Left lung (tissue), 10 donors: ENCODE data around the gene WFDC5. TPM values are rescaled to one million over a fixed set of nuclear protein-coding genes. Genes with fewer than 3 reads are reported as not detected.

Experiments used
- ATAC-seq: fragments of 200-7000 bp; cut with Tn5 transposase; one replicate; pipeline ENCODE4 v1.9.1; 2020; ENCODE audit warnings: moderate library complexity
- DNase-seq, 4 donors: peaks; one replicate each; pipeline ENCODE4 v3.0.0-alpha.2; 2013 to 2020
- H3K27ac ChIP-seq, 2 donors: fragments of 200-600 bp; sonication (generic) in 1 of 2; one replicate each; pipeline versions ENCODE4 v1.5.0 to v1.8.0; 2020 to 2021
- H3K27me3 ChIP-seq, 2 donors: fragments of 200-600 bp; sonication (generic) in 1 of 2; one replicate each; pipeline versions ENCODE4 v1.5.0 to v1.8.0; 2020 to 2021
- H3K36me3 ChIP-seq, 2 donors: fragments of 200-600 bp; sonication (generic) in 1 of 2; one replicate each; pipeline versions ENCODE4 v1.5.0 to v1.8.0; 2020 to 2021
- H3K4me1 ChIP-seq, 2 donors: fragments of 200-600 bp; one replicate each; pipeline ENCODE4 v1.8.0; 2021
- H3K4me3 ChIP-seq, 2 donors: fragments of 200-600 bp; sonication (generic) in 1 of 2; one replicate each; pipeline versions ENCODE4 v1.5.0 to v1.8.0; 2020 to 2021; ENCODE audit warnings: mild to moderate bottlenecking in 1 of 2
- H3K9me3 ChIP-seq, 2 donors: fragments of 200-600 bp; sonication (generic) in 1 of 2; one replicate each; pipeline versions ENCODE4 v1.5.0 to v1.8.0; 2020 to 2021
- CTCF ChIP-seq, 2 donors: fragments of 200-600 bp; sonication (generic) in 1 of 2; IDR thresholded peaks; one replicate each; pipeline versions ENCODE4 v1.5.0 to v1.8.0; 2021; ENCODE audit warnings: antibody characterized with exemption in 2 of 2
- intact Hi-C, 2 donors: fragments of 100-400 bp; cut with DNase I; formaldehyde crosslinking; loops; one replicate each; pipeline versions ENCODE4 v1.11.2 to v1.14.2; 2022
- polyA plus RNA-seq, 6 donors: library from polyadenylated mRNA; unstranded; fragments of 120-200 nt; gene quantifications; one replicate each; pipeline ENCODE4 v1.2.1, GENCODE V29; 2013; ENCODE audit not compliant: insufficient read length in 6 of 6
- total RNA-seq, 2 donors: library from RNA; stranded (reverse); fragmentation: NEBNext Ultra II Directional; extraction: Animal tissue kit (Norgen Biotek cat#: 25700); gene quantifications; one replicate each; pipeline ENCODE4 v1.2.1, GENCODE V29; 2021
- donor health status: DM: no; HTN: yes; CAD: no.
- donor health status: DM: no; HTN: no; CAD: no.

The WFDC5 gene
- total and polyA plus RNA-seq, 8 donors = 0.32 to 0.37 TPM; not detected in 6

DNA sequence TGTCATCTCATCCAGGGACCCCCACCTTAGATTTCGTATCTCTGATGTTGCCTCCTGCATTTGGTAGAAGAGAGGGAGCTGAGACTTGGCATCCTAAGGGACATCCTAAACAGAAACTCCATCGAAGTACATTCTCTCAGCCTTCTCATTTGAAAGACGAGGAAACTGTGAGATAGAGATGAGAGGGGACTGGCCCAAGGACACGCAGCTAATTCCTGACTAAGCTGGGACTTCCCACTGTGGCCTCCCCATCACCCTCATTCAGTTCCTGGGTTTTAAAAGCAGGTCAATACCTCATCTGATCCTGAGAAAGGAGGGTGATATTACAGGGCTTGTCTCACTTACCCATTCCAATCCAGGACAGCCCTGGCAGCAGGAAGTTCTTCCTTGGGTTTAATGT lies 855 bp upstream of the WFDC5 start:
- H3K27ac ChIP-seq = no peak overlapping the region
- no peak overlapping the region for H3K4me3 ChIP-seq
- no peaks in the 10 kb centered on the region for H3K9me3 ChIP-seq
- ATAC-seq (no peak), DNase-seq (no peak)
- intact Hi-C loops = no loop called here
- no peaks in the 10 kb centered on the region for H3K4me1 ChIP-seq
- peaks cover 0 to 39% of the 10 kb centered on the region in 2 donors for H3K27me3 ChIP-seq
- no peak for TF ChIP-seq CTCF (IDR thresholded peaks at IDR 0.05)
- no peaks in the 10 kb centered on the region for H3K36me3 ChIP-seq

GRCh38 chr20:45115386-45115774 lies 406 bp upstream of the WFDC5 start:
- no peaks in the 10 kb centered on the region for H3K9me3 ChIP-seq

GRCh38 chr20:45113865-45114264 lies 1.1 kb downstream of the WFDC5 start:
- ATAC-seq (no peak), DNase-seq (no peak)
- H3K27ac ChIP-seq = no peak overlapping the region
- no peaks in the 10 kb centered on the region for H3K36me3 ChIP-seq
- no peaks in the 10 kb centered on the region for H3K9me3 ChIP-seq
- TF ChIP-seq CTCF (IDR thresholded peaks at IDR 0.05) = no peak
- no peaks in the 10 kb centered on the region for H3K4me1 ChIP-seq
- peaks cover 0 to 34% of the 10 kb centered on the region in 2 donors for H3K27me3 ChIP-seq
- H3K4me3 ChIP-seq = no peak overlapping the region
- intact Hi-C loops = no loop called here

More at GRCh38 chr20:45115386-45115774, 406 bp upstream of the WFDC5 start:
- Histone ChIP-seq H3K27me3 (peaks cover 0 to 39% of the 10 kb centered on the region in 2 donors), H3K4me3 (no peak overlapping the region), H3K27ac (no peak overlapping the region), H3K36me3 (no peaks in the 10 kb centered on the region), H3K4me1 (no peaks in the 10 kb centered on the region)
- DNase-seq = no peak
- intact Hi-C loops = no loop called here
- no peak for ATAC-seq
- no peak for TF ChIP-seq CTCF (IDR thresholded peaks at IDR 0.05)

- H3K36me3 ChIP-seq = no peaks in the 10 kb centered on the region
- H3K27ac ChIP-seq = no peak overlapping the region
- H3K4me1 ChIP-seq = no peaks in the 10 kb centered on the region
- peaks cover 0 to 34% of the 10 kb centered on the region in 2 donors for H3K27me3 ChIP-seq
- DNase-seq (no peak), ATAC-seq (no peak)
- H3K4me3 ChIP-seq = no peak overlapping the region
- TF ChIP-seq CTCF (IDR thresholded peaks at IDR 0.05) = no peak
- H3K9me3 ChIP-seq = no peaks in the 10 kb centered on the region
- intact Hi-C loops = no loop called here
Measured at GRCh38 chr20:45112754-45113153, 2.2 kb downstream of the WFDC5 start.

GRCh38 chr20:45111799-45112471 lies 3.0 kb downstream of the WFDC5 start:
- peaks cover 0 to 32% of the 10 kb centered on the region in 2 donors for H3K27me3 ChIP-seq
- peak; percentile 53 for ATAC-seq
- intact Hi-C loops = no loop called here
- no peak for DNase-seq
- peak; percentile 34 to 36 for TF ChIP-seq CTCF (IDR thresholded peaks at IDR 0.05)
- H3K4me1 ChIP-seq = no peaks in the 10 kb centered on the region
- no peaks in the 10 kb centered on the region for H3K9me3 ChIP-seq
- H3K4me3 ChIP-seq = no peak overlapping the region
- H3K27ac ChIP-seq = no peak overlapping the region
- H3K36me3 ChIP-seq = no peaks in the 10 kb centered on the region
